WTC11 (cell line): ENCODE results near the gene TKT.

ENCODE experiments used
- CREB1 ChIP-seq: sonication (generic); formaldehyde crosslinking; IDR thresholded peaks from 2 replicates; pipeline ENCODE4 v1.8.0; 2023; ENCODE audit warnings: mild to moderate bottlenecking, missing genetic modification reagents
- CTCF ChIP-seq: fragments of 200-600 bp; IDR thresholded peaks from 2 replicates; pipeline ENCODE4 v1.8.0; 2022; ENCODE audit warnings: antibody characterized with exemption
- HMGXB4 ChIP-seq: sonication (generic); formaldehyde crosslinking; IDR thresholded peaks from 2 replicates; pipeline ENCODE4 v1.8.1; 2023; ENCODE audit warnings: mild to moderate bottlenecking, moderate library complexity, missing genetic modification reagents
- MAX ChIP-seq: sonication (generic); formaldehyde crosslinking; IDR thresholded peaks from 2 replicates; pipeline ENCODE4 v1.8.0; 2022; ENCODE audit warnings: mild to moderate bottlenecking, missing genetic modification reagents
- PREB ChIP-seq: sonication (generic); formaldehyde crosslinking; IDR thresholded peaks from 2 replicates; pipeline ENCODE4 v1.8.1; 2022; ENCODE audit warnings: mild to moderate bottlenecking, missing genetic modification reagents, moderate library complexity, borderline replicate concordance
- PRRX2 ChIP-seq: fragments of 250-450 bp; sonication (Bioruptor Pico); IDR thresholded peaks from 2 replicates; pipeline ENCODE4 v1.8.0; 2021; ENCODE audit warnings: mild to moderate bottlenecking
- USF1 ChIP-seq: sonication (generic); formaldehyde crosslinking; IDR thresholded peaks from 2 replicates; pipeline ENCODE4 v1.8.0; 2022; ENCODE audit warnings: mild to moderate bottlenecking, missing genetic modification reagents
- ZNF232 ChIP-seq: sonication (generic); formaldehyde crosslinking; IDR thresholded peaks from 2 replicates; pipeline ENCODE4 v1.8.0; 2022; ENCODE audit warnings: mild to moderate bottlenecking, missing genetic modification reagents
- ZNF416 ChIP-seq: fragments of 250-450 bp; sonication (Bioruptor Pico); IDR thresholded peaks from 2 replicates; pipeline ENCODE4 v1.9.0; 2021; ENCODE audit warnings: mild to moderate bottlenecking, inconsistent platforms
- TF ChIP-seq, protein P1 (sequence below): sonication (generic); formaldehyde crosslinking; IDR thresholded peaks from 2 replicates; pipeline ENCODE4 v1.8.1; 2023; ENCODE audit warnings: mild to moderate bottlenecking, missing genetic modification reagents, moderate library complexity

DNA sequence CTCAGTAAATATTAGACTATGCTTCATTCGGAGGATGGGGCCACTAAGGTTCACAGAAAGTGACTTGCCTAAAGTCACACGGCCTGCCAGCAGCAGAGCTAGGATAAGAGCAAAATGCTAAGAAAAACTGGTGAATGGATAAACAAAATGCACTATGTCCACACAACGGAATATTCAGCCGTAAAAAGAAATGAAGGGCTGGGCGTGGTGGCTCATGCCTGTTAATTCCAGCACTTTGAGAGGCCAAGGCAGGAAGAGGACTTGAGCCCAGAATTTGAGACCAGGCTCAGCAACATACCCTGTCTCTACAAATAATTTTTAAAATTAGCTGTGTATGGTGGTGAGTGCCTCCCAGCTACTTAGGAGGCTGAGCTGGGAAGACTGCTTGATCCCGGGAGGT lies 7.7 kb downstream of the TKT start:
- TF ChIP-seq CTCF: no peak
- no peak for TF ChIP-seq ZNF416
- TF ChIP-seq PRRX2: no peak
- TF ChIP-seq ZNF232 (CRISPR knock-in tag): no peak
- no peak for TF ChIP-seq CREB1 (CRISPR knock-in tag)
- TF ChIP-seq MAX (CRISPR knock-in tag): no peak
- TF ChIP-seq, protein P1, sequence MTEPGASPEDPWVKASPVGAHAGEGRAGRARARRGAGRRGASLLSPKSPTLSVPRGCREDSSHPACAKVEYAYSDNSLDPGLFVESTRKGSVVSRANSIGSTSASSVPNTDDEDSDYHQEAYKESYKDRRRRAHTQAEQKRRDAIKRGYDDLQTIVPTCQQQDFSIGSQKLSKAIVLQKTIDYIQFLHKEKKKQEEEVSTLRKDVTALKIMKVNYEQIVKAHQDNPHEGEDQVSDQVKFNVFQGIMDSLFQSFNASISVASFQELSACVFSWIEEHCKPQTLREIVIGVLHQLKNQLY (CRISPR knock-in tag): no peak
- no peak for TF ChIP-seq USF1 (CRISPR knock-in tag)
- TF ChIP-seq PREB (CRISPR knock-in tag): no peak
- no peak for TF ChIP-seq HMGXB4 (CRISPR knock-in tag)
